HCT116 (cell line): ENCODE data around the gene FGFR3. TPM values are rescaled to one million over a fixed set of nuclear protein-coding genes. Genes with fewer than 3 reads are reported as not detected.

Experiments used
- ATAC-seq: fragments of 200-7000 bp; cut with Tn5 transposase; 2 replicates; pipeline ENCODE4 v1.9.1; 2020; ENCODE audit warnings: mild to moderate bottlenecking, moderate library complexity
- BruUV-seq: library from RNA; stranded (reverse); fragments of 400-500 nt; replicated peaks from 2 replicates; lab custom pipeline; 2021; lab: Mats Ljungman, UMichigan
- CTCF ChIA-PET: fragments of 300-600 bp; sonication (Branson Sonifier 250); formaldehyde crosslinking; loops from one replicate; lab custom pipeline; 2021; ENCODE audit warnings: antibody characterized with exemption; lab: Charles Lee
- POLR2A ChIA-PET: fragments of 300-600, 350-600 bp; sonication (Branson Sonifier 250); formaldehyde crosslinking; loops from one replicate; lab custom pipeline; 2021; ENCODE audit warnings: antibody characterized with exemption; lab: Charles Lee
- RAD21 ChIA-PET, 2 experiments: fragments of 300-600 bp; sonication (Branson Sonifier 250); formaldehyde crosslinking; loops; one replicate each; lab custom pipeline; 2023; ENCODE audit warnings: low total read pairs in 2 of 2; ENCODE audit not compliant: uncharacterized antibody in 2 of 2, unreplicated experiment in 2 of 2, low non-redundant PET in 1 of 2; lab: Charles Lee
- DNase-seq: peaks from one replicate; pipeline ENCODE4 v3.0.0-alpha.2; 2010; ENCODE audit warnings: low read depth, low spot score
- H2AFZ ChIP-seq: fragments of 200-600 bp; shearing (Covaris generic), sonication (generic); 2 replicates; pipeline ENCODE4 v1.6.1; 2017; ENCODE audit warnings: low read depth, mixed run types, mixed read lengths, antibody characterized with exemption, low read length; ENCODE audit not compliant: poor library complexity, severe bottlenecking
- H3K27ac ChIP-seq: 2 replicates; pipeline ENCODE4 v1.5.1; 2012; ENCODE audit warnings: low read depth, low read length
- H3K27me3 ChIP-seq: fragments of 200-600 bp; sonication (generic); 2 replicates; pipeline ENCODE4 v1.6.1; 2016; ENCODE audit warnings: mixed run types, low read length, mixed read lengths; ENCODE audit not compliant: insufficient read depth
- H3K36me3 ChIP-seq, 2 experiments: fragments of 200-500 bp in 1 of 2; fragments of 200-600 bp in 1 of 2; sonication (Bioruptor generic) in 1 of 2; sonication (generic) in 1 of 2; 2 replicates each; pipeline versions ENCODE4 v1.5.1 to v1.6.1; 2014 to 2016; ENCODE audit warnings: low read length in 2 of 2, inconsistent platforms in 1 of 2, mixed read lengths in 1 of 2, mixed run types in 1 of 2; ENCODE audit not compliant: insufficient read depth in 2 of 2, control insufficient read depth in 1 of 2
- H3K4me1 ChIP-seq, 2 experiments: fragments of 200-600 bp in 1 of 2; sonication (generic) in 1 of 2; 2 replicates each; pipeline versions ENCODE4 v1.5.1 to v1.6.1; 2012 to 2017; ENCODE audit warnings: low read length in 2 of 2, inconsistent platforms in 1 of 2, mild to moderate bottlenecking in 1 of 2, mixed read lengths in 1 of 2, mixed run types in 1 of 2, moderate library complexity in 1 of 2; ENCODE audit not compliant: insufficient read depth in 2 of 2, control insufficient read depth in 1 of 2
- H3K4me2 ChIP-seq: fragments of 200-600 bp; sonication (generic); 2 replicates; pipeline ENCODE4 v1.6.1; 2017; ENCODE audit warnings: mixed run types, low read length, mixed read lengths
- H3K4me3 ChIP-seq, 2 experiments: fragments of 200-600 bp in 1 of 2; sonication (generic) in 1 of 2; replicated peaks in 1 of 2; 2 replicates each; pipeline ENCODE4 v1.5.1; 2011 to 2016; ENCODE audit warnings: low read length in 2 of 2, control low read depth in 1 of 2, low read depth in 1 of 2, mild to moderate bottlenecking in 1 of 2, mixed read lengths in 1 of 2, mixed run types in 1 of 2
- H3K79me2 ChIP-seq: fragments of 200-600 bp; sonication (generic); 2 replicates; pipeline ENCODE4 v1.6.1; 2017; ENCODE audit warnings: mild to moderate bottlenecking, mixed run types, low read length, moderate library complexity, mixed read lengths; ENCODE audit not compliant: insufficient read depth
- H3K9ac ChIP-seq: fragments of 200-600 bp; sonication (generic); 2 replicates; pipeline ENCODE4 v1.6.1; 2016; ENCODE audit warnings: low read length, mixed read lengths
- H3K9me2 ChIP-seq: fragments of 200-600 bp; sonication (generic), shearing (Covaris generic); 2 replicates; pipeline ENCODE4 v1.6.1; 2017; ENCODE audit warnings: mixed run types, mild to moderate bottlenecking, moderate library complexity; ENCODE audit not compliant: insufficient read depth
- H3K9me3 ChIP-seq, 2 experiments: fragments of 200-500 bp in 1 of 2; fragments of 200-600 bp in 1 of 2; sonication (Bioruptor generic) in 1 of 2; sonication (generic) in 1 of 2; 2 replicates each; pipeline ENCODE4 v1.6.1; 2014 to 2017; ENCODE audit warnings: low read length in 2 of 2, mixed read lengths in 2 of 2, inconsistent platforms in 1 of 2, low read depth in 1 of 2, mild to moderate bottlenecking in 1 of 2, mixed run types in 1 of 2, moderate library complexity in 1 of 2; ENCODE audit not compliant: control insufficient read depth in 1 of 2, insufficient read depth in 1 of 2
- H4K20me1 ChIP-seq: fragments of 200-600 bp; sonication (generic), shearing (Covaris generic); 2 replicates; pipeline ENCODE4 v1.6.1; 2017; ENCODE audit warnings: mixed run types, mild to moderate bottlenecking, moderate library complexity; ENCODE audit not compliant: insufficient read depth
- ATF3 ChIP-seq: IDR thresholded peaks from 2 replicates; pipeline ENCODE4 v1.6.1; 2012
- CBX3 ChIP-seq: IDR thresholded peaks from 2 replicates; pipeline ENCODE4 v1.6.1; 2012; ENCODE audit warnings: low read depth
- CEBPB ChIP-seq: IDR thresholded peaks from 2 replicates; pipeline ENCODE4 v1.6.1; 2012; ENCODE audit warnings: low read depth
- CTCF ChIP-seq, 3 experiments: fragments of 200-600 bp in 1 of 3; sonication (generic) in 1 of 3; IDR thresholded peaks in 2 of 3; conservative IDR thresholded peaks in 1 of 3; 2 replicates each; pipeline ENCODE4 v1.5.1; 2012 to 2017; ENCODE audit warnings: low read depth in 2 of 3, low read length in 2 of 3, antibody characterized with exemption in 1 of 3, borderline replicate concordance in 1 of 3, control low read depth in 1 of 3, mild to moderate bottlenecking in 1 of 3, mixed read lengths in 1 of 3, mixed run types in 1 of 3, moderate library complexity in 1 of 3; ENCODE audit not compliant: insufficient read depth in 1 of 3
- EGR1 ChIP-seq: IDR thresholded peaks from 2 replicates; pipeline ENCODE4 v1.6.1; 2012; ENCODE audit warnings: low read depth
- ELF1 ChIP-seq: IDR thresholded peaks from 2 replicates; pipeline ENCODE4 v1.6.1; 2012; ENCODE audit warnings: low read depth, borderline replicate concordance
- EZH2 ChIP-seq: fragments of 200-600 bp; sonication (generic); IDR thresholded peaks from 2 replicates; pipeline ENCODE4 v1.6.1; 2017; ENCODE audit warnings: antibody characterized with exemption, mixed run types
- EZH2phosphoT487 ChIP-seq: fragments of 200-600 bp; IDR thresholded peaks from 2 replicates; pipeline ENCODE4 v1.6.1; 2018; ENCODE audit warnings: antibody characterized with exemption, borderline replicate concordance
- FOSL1 ChIP-seq: IDR thresholded peaks from 2 replicates; pipeline ENCODE4 v1.6.1; 2012; ENCODE audit warnings: low read depth
- JUND ChIP-seq: IDR thresholded peaks from 2 replicates; pipeline ENCODE4 v1.6.1; 2012
- MAX ChIP-seq: IDR thresholded peaks from 2 replicates; pipeline ENCODE4 v1.6.1; 2012
- POLR2A ChIP-seq: IDR thresholded peaks from 2 replicates; pipeline ENCODE4 v1.7.0; 2011; ENCODE audit warnings: borderline replicate concordance; ENCODE audit not compliant: insufficient read depth, insufficient read length; ENCODE audit errors: extremely low read depth
- POLR2AphosphoS5 ChIP-seq: IDR thresholded peaks from 2 replicates; pipeline ENCODE4 v1.6.1; 2011; ENCODE audit warnings: mild to moderate bottlenecking, low read depth, low read length, moderate library complexity
- SIN3A ChIP-seq: IDR thresholded peaks from 2 replicates; pipeline ENCODE4 v1.6.1; 2012; ENCODE audit warnings: low read depth
- TCF7L2 ChIP-seq: IDR thresholded peaks from 2 replicates; pipeline ENCODE4 v1.7.0; 2011; ENCODE audit warnings: borderline replicate concordance, inconsistent platforms; ENCODE audit not compliant: insufficient read depth, insufficient read length; ENCODE audit errors: extremely low read depth
- YY1 ChIP-seq: IDR thresholded peaks from 2 replicates; pipeline ENCODE4 v1.6.1; 2011; ENCODE audit warnings: low read length, low read depth, moderate library complexity, mild to moderate bottlenecking; ENCODE audit not compliant: insufficient replicate concordance; ENCODE audit errors: extremely low read depth
- ZBTB33 ChIP-seq: IDR thresholded peaks from 2 replicates; pipeline ENCODE4 v1.6.1; 2011; ENCODE audit warnings: mild to moderate bottlenecking, low read length, moderate library complexity; ENCODE audit not compliant: insufficient replicate concordance; ENCODE audit errors: extremely low read depth
- ZFX ChIP-seq: fragments of 450-650 bp; IDR thresholded peaks from 2 replicates; pipeline ENCODE4 v1.6.1; 2017
- ZNF274 ChIP-seq: fragments of 200-500 bp; sonication (Bioruptor generic); IDR thresholded peaks from 2 replicates; pipeline ENCODE4 v1.6.1; 2014; ENCODE audit warnings: mild to moderate bottlenecking, low read depth, low read length, inconsistent platforms
- intact Hi-C: fragments of 100-400 bp; cut with micrococcal nuclease; formaldehyde crosslinking; loops from 2 replicates; pipeline ENCODE4 v1.10.0; 2022
- total RNA-seq: library from RNA; stranded (reverse); gene quantifications from one replicate; pipeline ENCODE4 v1.2.1, GENCODE V29; 2021; ENCODE audit not compliant: unreplicated experiment

The FGFR3 gene
- total RNA-seq, 1 experiment from 2014 or later: 31.7 TPM

GRCh38 chr4:1832690-1833089 lies 39.6 kb downstream of the FGFR3 start:
- Histone ChIP-seq H3K9ac (no peak overlapping the region), H3K36me3 (peaks cover 18 to 42% of the 10 kb centered on the region in 2 experiments; a peak in 3 of 4 replicates), H3K27ac (no peak overlapping the region), H2AFZ (no peak overlapping the region), H3K4me2 (no peak overlapping the region), H3K9me2 (no peaks in the 10 kb centered on the region), H4K20me1 (no peaks in the 10 kb centered on the region), H3K4me3 (no peak overlapping the region), H3K79me2 (peaks cover 16% of the 10 kb centered on the region; the same call in 1 of the 2 replicates), H3K27me3 (no peaks in the 10 kb centered on the region), H3K4me1 (no peaks in the 10 kb centered on the region), H3K9me3 (no peaks in the 10 kb centered on the region)
- intact Hi-C loops: no loop called here
- no peak for TF ChIP-seq EGR1
- TF ChIP-seq JUND: no peak
- no peak for TF ChIP-seq ZNF274
- TF ChIP-seq POLR2A: no peak
- TF ChIP-seq YY1: no peak
- no peak for TF ChIP-seq ZFX
- TF ChIP-seq SIN3A: no peak
- TF ChIP-seq FOSL1: no peak
- TF ChIP-seq CTCF (IDR thresholded peaks at IDR 0.05 in 2 of 3, conservative IDR thresholded peaks at IDR 0.05 in 1 of 3; ENCODE audit: borderline replicate concordance in 1 of 3, insufficient read depth in 1 of 3, low read depth in 2 of 3, low read length in 2 of 3): no peak
- TF ChIP-seq ZBTB33: no peak
- TF ChIP-seq CEBPB: no peak
- TF ChIP-seq EZH2phosphoT487: no peak
- TF ChIP-seq TCF7L2: no peak
- no peak for TF ChIP-seq EZH2
- no peak for TF ChIP-seq ATF3
- no peak for TF ChIP-seq ELF1
- no peak for TF ChIP-seq POLR2AphosphoS5
- no peak for TF ChIP-seq MAX
- TF ChIP-seq CBX3: no peak
- CTCF ChIA-PET: no interaction called here
- BruUV-seq: no TSS peak
- POLR2A ChIA-PET: no interaction called here
- DNase-seq: no peak
- ATAC-seq: no peak
- RAD21 ChIA-PET: no interaction called here
